ENCODE data around the gene FOXL2NB.

DNA sequence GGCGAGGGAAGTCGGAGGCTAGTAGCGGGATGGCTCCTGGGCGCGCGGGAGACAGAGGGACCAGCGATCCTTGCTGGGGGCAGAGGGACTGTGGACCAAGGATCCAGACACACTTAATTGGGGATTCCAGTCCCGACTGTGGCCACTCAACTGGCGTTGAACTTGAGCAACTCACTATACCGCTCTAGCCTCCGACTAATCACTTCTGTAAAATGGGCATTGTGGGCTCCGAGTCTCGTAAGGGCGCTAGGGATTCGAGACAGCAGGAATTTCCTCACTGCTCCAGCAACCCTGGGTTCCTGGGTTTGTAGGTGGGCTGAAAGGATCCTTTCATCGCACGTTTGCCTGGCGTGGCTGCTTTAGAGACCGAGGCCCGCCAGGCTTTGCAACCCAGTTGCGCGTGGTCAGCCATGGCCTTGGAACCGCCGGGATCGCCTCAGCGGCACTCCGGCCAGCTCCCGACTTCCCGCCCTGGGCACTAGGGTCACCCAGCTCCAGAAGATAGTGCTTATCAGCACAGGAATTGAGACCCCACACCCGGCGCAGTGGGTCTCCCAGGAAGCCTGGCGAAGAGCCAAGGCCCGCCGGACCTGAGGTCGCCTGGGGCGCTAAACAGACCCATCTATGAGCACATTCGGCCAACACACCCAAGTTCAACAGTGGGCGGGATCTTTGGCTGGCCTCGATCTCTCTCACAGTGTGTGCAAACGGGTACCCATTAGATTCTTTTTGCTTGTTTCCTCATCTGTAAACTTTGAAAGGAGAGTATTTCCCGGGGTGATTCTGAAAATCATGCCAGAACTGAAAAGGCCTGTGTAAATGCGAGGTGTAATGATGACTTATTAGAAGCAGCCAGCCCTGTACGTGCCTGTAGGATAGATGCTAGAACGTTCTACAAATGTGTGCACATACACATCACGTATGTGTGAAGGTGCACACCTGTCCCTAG is 10.0 kb upstream of the FOXL2NB start:
- TF ChIP-seq GATA3 (IDR thresholded peaks at IDR 0.05; ENCODE audit: low read depth, low read length) (no peak), GATA2 (IDR thresholded peaks at IDR 0.05; ENCODE audit: low read depth, low read length) (no peak)

Data from SH-SY5Y (cell line).